GM04504 (cell line): ENCODE data around the gene PON3.

Source experiments
- DNase-seq: peaks from one replicate; pipeline ENCODE4 v3.0.0-alpha.2; 2012; ENCODE audit warnings: low read depth

PON3 gene

DNA sequence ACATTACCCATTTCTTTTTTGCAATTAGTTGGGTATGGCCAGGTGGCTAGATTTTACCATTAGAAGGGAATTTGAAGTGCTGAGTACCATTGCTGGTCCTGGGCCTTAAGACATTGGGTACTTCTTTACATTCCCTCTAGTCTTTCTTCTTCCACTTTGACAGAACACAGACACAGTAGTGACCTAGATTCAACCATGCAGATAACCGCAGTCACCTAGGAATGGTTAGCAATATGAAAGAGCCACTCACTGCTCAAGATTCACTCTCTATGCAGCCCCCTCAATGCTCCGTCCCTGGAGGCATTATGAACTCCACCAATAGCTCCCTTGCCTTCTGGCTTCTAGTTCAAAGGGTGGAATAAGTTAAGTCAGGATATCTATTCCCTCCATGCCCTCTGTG, 55.7 kb downstream of the PON3 start:
- no peak for DNase-seq

DNA sequence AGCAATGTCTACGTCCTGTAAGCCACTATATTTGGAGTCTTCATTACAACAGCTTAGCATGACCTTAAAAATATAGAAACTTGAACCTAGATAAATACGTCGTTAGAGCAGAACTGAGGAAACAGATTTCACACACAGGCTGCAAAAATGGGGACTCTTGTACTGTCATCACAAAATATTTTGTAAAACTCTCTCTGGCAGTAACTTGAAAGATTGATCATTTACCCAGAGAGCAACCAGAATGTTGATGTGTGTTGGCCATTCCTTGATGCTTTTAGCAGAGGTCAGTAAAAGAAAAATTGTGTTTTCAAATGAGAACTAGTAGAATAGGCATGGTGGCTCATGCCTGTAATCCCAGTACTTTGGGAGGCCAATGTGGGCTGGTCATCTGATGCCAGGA, 57.3 kb downstream of the PON3 start:
- no peak for DNase-seq

DNA sequence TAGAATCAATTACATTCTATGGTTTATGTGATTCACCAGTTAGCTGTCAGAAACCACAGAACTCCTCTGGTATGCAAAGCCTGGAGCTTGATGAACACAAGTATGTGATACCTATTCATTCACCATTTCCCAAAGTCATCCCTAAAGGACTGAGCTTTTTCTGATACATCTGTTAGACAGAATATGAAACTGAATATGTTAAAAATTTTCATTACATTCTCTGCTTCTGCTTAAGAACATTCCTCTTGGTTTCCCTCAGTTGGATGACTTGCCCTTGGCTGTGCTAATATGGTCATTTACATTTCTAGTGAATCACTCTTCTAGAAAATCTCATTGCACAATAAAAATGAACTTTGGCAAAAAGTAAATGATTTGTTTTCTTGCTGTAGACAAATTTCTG, 61.1 kb downstream of the PON3 start:
- peak; percentile 36 for DNase-seq

DNA sequence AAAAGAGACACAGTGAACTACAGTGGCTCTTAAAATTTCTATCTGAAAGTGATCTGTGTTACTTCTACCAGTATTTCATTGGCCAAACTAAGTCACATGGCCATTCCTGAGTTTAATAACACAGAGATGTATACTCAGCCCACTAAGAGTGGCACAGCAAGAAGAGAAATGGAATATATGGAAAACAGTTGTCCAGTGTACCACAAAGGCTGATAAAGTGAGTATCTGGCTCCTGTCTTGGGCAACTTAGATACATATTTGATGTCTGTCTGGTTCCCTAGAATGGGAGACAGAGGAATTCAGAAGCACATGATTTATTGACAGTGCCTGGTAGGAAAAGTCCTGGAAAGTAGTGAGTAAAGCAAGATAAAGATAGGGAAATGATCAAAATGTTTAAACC, 61.7 kb downstream of the PON3 start:
- DNase-seq = no peak

GRCh38 chr7:95330961-95331337, 65.2 kb downstream of the PON3 start:
- DNase-seq = no peak

DNA sequence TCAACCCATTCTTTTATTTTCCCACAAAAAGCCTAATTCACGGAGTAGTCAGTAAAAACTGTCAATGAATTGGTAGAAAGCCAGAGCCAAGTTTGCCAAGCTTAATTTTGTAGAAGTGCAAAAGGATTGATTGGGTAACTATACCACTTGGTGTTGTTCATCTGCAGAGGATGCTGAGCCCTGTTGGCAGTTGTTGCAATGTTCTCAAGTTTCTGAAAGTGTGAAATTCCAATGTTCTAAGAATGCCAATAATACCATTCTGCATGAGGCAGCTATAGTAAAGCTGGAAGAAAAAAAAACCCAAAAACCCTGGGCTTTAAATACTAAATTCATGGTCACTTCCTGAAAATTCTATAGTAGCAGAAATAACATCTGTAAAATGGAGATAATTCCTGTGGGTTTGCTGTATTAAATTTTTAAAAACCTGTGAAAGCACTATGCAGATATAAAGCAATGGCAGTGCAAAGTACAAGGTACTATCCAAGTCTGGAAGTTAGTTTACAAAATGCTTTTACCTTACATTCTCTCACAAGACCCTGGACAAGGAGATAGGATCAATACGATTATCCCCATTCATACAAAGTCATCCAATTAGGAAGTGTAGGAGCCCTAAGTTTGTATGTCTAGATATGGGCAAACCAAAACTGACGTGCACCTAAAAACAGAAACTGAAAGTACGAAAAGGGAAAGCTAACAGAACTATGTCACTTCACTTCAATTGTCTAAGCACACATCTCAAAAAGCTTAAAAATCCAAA, 65.8 kb downstream of the PON3 start:
- no peak for DNase-seq

DNA sequence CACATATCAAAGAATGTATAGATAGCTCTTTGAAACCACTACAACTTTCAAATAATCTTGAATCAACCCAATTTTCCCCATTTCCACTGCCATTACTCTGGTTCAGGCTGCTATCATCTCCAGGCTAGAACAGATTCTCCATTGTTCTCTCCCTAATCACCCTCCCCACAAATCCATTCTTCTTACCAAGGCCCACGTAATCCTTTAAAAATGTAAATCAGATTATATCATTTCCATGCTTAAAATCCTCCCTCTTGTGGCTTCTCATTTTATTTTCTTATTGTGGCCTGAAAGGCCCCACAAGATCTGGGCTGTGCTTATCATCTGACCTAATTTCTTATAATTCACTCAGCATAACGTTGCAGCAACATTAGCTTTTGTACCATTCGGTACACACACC, 68.8 kb downstream of the PON3 start:
- DNase-seq = no peak

GRCh38 chr7:95324431-95324830, 71.7 kb downstream of the PON3 start, which contains the start of gene PON1:
PON1 (minus strand) TSS chr7:95324532; CDS start chr7:95324475, 57 bp downstream.
- DNase-seq = no peak

GRCh38 chr7:95323410-95324129, 72.6 kb downstream of the PON3 start:
- no peak for DNase-seq

DNA sequence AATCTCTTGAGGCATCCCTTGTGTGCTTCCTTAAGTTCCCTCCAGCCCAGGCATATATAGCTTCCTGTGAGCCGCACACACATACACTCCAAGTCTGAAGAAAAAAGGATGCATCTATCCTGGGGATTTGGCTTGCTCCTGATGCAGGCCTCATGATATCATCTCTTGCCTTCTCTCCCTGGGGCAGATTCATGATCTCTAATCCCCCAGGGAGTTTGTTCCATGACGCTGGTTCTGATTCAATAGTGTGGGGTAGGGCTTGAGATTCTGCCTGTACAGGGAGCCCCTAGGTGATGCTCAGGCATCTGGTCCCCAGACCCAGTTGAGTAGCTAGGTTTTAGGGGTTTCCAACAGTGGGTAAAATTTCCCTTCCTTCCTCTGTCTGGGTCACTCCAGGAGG, 73.3 kb downstream of the PON3 start:
- no peak for DNase-seq

- DNase-seq = no peak
Measured at GRCh38 chr7:95322396-95322795, 73.8 kb downstream of the PON3 start.

DNA sequence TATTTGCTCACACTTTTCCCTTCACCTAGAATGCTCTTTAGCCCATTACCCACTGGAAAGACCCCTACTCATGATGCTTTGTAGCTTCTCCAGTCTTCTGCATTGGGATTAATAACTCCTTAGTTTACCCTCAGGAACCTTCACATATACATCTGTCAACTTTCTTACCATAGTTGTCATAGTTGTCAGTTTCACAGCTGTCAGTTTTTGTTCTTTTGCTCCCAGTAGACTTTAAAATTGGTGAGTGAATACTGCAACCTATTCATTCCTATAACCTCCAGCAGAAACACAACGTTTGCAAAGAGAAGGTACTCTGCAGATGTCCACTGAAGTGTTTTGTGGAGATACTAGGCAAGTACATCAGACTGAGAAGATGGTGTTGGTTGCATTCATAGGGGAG, 74.5 kb downstream of the PON3 start:
- DNase-seq = no peak

- DNase-seq = no peak
Measured at GRCh38 chr7:95320651-95321050, 75.5 kb downstream of the PON3 start.

DNA sequence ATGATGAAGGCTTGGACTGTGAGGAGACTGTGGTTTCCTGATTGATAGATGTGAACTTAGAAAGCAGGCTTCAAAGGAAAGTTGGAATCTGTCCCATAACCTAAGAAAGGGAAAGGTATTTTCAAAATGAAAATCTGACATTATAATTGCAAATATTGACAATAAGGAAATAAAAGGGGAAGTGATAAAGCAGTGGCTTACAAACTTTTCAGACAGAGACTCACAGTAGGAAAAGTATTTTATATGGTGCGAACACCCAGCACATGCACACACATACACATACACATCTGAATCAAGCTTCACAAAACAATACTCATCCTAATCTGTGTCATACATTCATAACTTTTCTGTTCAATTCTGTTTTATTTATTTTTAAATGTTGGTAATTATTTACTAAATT, 76.6 kb downstream of the PON3 start:
- DNase-seq = no peak

GRCh38 chr7:95318501-95319100, 77.6 kb downstream of the PON3 start:
- no peak for DNase-seq

GRCh38 chr7:95317966-95318365, 78.2 kb downstream of the PON3 start:
- no peak for DNase-seq

DNA sequence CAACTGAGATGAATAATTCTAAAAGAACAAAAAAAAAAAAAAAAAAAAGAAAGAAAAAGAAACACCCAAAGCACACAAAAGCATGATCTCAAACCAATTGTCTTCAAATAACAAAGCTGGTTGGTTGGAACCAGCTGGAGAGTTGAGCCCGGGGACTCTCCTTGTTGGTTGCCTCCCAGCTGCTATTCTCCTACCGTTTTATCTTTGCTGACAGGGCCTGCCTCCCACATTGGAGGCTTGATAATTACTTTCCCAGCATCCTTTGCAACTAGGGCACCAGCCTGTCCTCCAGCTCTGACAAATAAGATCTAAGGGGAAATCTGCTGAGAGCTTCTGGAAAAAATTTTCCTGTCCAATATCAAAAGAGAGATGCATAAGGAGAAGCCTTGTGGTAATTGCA, 78.6 kb downstream of the PON3 start:
- no peak for DNase-seq

DNA sequence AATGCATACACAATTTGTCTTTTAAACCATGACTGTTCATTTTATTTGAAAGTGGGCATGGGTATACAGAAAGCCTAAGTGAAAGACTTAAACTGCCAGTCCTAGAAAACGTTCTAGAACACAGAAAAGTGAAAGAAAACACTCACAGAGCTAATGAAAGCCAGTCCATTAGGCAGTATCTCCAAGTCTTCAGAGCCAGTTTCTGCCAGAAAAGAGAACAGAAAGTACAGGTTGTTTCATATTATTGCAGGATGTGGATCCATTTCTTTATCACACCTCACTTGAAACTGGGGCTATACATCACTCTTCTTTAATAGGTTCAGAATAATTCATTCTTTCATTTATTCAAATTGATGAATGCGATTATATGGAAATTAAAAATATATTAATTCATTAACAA, 79.6 kb downstream of the PON3 start:
- no peak for DNase-seq

GRCh38 chr7:95312561-95312960, 83.6 kb downstream of the PON3 start:
- DNase-seq = no peak

DNA sequence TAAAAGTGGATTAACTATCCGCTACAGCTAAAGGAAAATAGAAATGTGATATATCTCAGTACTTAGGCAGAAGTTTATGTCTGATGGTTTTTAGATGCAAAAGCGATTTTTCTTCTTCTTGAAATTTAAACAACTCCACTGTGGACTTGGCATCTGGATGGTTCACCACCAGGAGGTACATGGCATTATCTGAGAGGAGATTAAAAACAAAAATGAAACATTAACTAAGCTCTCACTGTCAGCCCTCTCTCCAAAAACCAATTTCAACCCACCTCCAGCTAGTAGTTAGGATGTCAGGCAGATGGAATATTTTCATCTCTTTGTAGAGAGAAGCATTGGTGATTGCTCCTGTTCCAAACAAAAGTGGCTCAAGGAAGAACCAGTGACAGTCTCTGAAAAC, 84.8 kb downstream of the PON3 start:
- DNase-seq = no peak

DNA sequence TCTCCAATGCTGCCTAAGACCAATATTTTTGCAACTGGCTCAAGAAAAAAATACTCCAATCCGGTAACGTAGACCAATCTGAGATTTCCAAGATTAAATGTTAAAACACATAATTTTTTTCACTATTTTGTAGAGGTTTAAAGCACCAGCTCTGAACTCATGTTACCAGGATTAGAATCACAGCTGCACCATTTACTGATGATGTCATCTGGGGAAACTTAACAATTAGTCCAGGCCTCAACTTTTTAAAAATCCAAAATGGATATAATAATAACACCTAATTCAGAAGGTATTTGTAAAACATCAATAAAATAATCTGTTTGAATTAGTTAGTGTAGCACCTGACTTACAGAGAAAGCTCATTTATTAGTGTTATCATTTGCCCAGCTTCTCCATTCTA, 86.2 kb downstream of the PON3 start:
- DNase-seq = no peak
